Sigmoid colon (tissue), 4 donors: ENCODE results near the gene RAD51D.

ENCODE experiments used
- POLR2A ChIP-seq, 2 donors: fragments of 450-650 bp; IDR thresholded peaks; one replicate each; pipeline ENCODE4 v1.6.1; 2016; ENCODE audit warnings: antibody characterized with exemption in 2 of 2, mild to moderate bottlenecking in 2 of 2, moderate library complexity in 2 of 2
- POLR2AphosphoS5 ChIP-seq, 4 donors: sonication (generic); formaldehyde crosslinking; IDR thresholded peaks; one replicate each; pipeline ENCODE4 v1.6.1; 2017; ENCODE audit warnings: antibody characterized with exemption in 4 of 4
- TF ChIP-seq, protein P1 (sequence below), 4 experiments: fragments of 450-650 bp in 3 of 4; fragments of 200-600 bp in 1 of 4; IDR thresholded peaks; one replicate each; pipeline ENCODE4 v1.5.1; 2016 to 2019; ENCODE audit warnings: antibody characterized with exemption in 4 of 4, mild to moderate bottlenecking in 3 of 4, moderate library complexity in 2 of 4

DNA sequence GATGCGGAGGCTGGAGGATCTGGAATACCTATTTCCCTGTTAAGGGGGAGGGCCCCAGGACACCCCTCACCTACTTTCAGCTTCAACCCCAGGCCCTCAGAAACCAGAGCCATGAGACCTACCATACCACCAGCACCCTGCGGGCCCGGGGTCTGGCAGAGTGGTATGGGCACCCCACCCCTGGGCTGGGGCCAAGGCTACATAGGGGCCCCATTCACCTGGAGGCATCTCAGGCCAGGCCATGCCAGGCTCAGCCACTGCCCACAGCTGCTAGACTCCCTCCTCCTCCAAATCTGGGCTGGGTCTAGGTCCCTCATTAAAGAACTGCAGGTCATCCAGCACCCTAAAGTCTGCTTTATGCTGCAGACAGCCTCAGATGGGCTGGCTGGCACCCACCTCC is 10.7 kb upstream of the RAD51D start:
- TF ChIP-seq, protein P1, sequence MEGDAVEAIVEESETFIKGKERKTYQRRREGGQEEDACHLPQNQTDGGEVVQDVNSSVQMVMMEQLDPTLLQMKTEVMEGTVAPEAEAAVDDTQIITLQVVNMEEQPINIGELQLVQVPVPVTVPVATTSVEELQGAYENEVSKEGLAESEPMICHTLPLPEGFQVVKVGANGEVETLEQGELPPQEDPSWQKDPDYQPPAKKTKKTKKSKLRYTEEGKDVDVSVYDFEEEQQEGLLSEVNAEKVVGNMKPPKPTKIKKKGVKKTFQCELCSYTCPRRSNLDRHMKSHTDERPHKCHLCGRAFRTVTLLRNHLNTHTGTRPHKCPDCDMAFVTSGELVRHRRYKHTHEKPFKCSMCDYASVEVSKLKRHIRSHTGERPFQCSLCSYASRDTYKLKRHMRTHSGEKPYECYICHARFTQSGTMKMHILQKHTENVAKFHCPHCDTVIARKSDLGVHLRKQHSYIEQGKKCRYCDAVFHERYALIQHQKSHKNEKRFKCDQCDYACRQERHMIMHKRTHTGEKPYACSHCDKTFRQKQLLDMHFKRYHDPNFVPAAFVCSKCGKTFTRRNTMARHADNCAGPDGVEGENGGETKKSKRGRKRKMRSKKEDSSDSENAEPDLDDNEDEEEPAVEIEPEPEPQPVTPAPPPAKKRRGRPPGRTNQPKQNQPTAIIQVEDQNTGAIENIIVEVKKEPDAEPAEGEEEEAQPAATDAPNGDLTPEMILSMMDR (IDR thresholded peaks at IDR 0.05), result no peak
- TF ChIP-seq POLR2AphosphoS5 (IDR thresholded peaks at IDR 0.05) (no peak), POLR2A (IDR thresholded peaks at IDR 0.05) (no peak)
